NCI-H1048 (cell line): ENCODE data around the gene ATXN7L1.

Source experiments
- DNase-seq: peaks from one replicate; lab custom pipeline; 2025; lab: John Stamatoyannopoulos, UW

The ATXN7L1 gene

DNA sequence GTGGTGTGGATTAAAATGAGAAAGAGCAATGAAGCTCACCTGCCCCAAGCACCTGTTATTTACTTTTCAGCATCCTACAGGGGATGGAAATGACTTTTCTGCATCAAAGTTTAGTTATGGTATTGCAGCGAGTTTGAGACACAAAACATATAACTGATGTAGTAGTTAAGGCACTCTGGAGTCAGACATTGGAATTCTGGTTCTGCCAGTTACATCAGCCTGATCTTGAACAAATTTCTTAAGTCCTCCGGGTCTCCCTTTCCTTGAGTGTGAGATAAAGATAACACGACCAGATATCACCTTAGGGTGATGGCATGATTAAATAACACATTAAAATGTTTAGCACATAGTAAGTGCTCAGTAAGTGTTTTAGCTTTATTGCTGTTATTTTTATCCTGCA, 97.4 kb downstream of the ATXN7L1 start:
- no peak for DNase-seq

- DNase-seq = no peak
Measured at GRCh38 chr7:105776986-105777910, 99.2 kb downstream of the ATXN7L1 start.

- no peak for DNase-seq
Measured at GRCh38 chr7:105776068-105776790, 100.2 kb downstream of the ATXN7L1 start.

- DNase-seq = no peak
Measured at GRCh38 chr7:105775580-105775979, 100.8 kb downstream of the ATXN7L1 start.

GRCh38 chr7:105773030-105773460, 103.4 kb downstream of the ATXN7L1 start:
- no peak for DNase-seq

DNA sequence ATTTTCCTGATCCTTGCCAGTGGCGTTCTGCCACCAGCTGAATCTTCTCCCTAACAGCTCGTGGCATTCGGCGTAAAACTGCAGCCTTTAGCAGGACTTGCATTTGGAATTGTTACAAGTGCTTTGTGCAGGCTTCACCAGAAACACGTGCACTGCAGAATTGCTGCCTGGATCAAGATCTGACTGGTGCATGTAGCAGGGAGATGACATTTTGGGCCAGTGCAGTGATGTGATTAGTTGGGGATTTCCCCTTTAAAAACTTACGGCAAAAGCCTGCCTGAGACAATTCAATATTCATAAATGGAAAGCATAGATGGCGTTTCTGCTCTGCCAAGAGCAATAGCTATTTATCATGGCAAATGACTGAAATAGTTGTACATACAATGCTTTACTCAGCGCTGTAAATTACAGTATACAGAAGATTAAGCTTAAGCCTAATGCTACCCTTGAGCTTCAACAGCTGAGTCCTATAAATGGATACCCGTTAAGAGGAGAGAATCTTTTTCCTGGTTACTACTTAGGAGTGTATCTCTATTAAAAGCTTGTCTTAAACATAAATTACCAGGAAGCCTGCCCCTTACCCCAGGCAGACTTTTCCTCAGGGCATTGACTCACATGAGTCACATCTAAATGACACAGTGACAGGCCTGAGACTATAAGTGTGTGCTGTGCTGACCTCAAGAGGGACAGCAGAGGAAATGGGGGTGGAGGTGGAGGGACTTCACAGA, 106.3 kb downstream of the ATXN7L1 start:
- DNase-seq = no peak

DNA sequence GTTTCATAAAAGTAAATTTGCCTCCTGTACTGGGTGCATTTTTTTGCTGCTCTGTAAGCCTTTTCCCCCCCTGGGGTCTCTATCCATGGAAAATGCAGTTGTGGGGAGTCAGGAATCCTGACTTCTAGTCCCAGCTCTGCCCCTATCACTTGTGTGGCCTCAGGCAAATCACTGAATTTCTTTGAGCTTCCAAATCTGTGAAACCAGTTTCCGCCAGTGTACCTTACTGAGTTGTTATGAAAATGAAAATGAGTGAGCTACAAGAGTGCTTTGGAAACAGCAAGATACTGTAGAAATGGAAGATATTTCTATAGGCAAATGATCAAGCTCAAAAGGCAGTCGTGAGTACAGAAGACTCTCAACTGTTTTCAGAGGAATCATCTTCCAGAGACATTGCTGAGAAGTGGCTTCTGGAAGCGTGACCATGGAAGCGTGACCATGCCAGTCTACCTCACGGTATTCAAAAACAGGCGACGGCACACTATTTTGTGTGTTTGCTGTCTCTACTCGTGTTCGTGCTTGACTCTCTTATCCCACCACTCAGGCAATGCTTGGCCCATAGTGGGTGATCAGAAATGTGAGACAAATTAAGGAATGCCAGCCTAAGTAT, 107.4 kb downstream of the ATXN7L1 start:
- DNase-seq = no peak

DNA sequence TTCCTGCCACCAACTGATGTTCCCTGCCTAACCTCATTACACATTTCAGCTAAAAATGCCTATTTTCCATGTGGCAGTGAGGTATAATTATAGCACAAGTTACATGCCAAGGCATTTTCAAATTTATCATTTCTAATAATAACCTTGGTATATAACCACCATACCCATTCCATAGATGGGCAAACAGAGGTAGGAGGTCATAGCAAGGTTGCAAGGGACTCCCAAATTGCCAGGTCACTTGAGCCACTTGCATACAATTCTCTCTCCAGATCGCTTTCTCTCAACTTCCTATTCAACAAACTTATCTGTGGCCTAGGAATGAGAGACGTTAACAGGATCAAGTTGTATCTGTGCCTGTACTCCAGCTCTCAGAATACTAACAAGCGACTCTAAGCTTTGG, 108.3 kb downstream of the ATXN7L1 start:
- no peak for DNase-seq

- DNase-seq = no peak
Measured at GRCh38 chr7:105766421-105767073, 109.9 kb downstream of the ATXN7L1 start.

DNA sequence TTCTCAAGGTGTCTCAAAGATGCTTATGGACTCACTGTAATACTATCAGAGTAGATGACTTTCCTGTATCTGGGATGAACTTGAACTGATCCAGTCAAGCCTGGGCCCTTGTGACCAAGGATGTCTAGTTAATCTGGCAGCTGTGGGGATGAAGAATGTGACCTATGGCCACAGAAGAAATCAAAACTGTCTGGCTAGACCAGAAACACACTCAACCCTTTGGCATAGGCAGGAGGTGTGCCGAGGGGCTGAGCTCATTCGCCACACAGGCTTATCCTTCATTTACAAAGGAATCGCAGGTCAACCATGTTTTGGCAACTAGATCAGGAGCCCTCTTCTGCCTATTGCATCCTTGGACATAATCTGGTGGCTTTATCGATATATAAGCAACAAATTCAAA, 110.6 kb downstream of the ATXN7L1 start:
- DNase-seq = no peak

DNA sequence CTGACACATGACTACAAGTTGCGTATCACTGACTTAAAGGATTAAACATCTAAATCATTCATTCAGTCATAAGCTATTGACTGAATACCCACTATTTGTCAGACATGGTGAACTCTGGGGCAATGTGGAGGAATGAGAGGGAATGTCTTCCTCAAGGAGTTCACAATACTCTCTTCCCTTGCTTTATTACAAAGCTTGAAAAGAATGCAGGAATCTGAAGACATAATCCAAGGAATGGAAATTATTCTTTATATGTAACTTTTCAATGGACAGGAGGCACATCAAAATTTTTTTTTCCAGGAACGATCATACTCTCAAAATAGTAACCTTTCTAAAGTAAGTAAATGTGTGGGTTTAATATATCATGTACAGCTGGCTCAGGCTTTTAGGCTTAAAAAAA, 111.9 kb downstream of the ATXN7L1 start:
- DNase-seq = no peak

GRCh38 chr7:105760551-105761447, 115.6 kb downstream of the ATXN7L1 start:
- no peak for DNase-seq

DNA sequence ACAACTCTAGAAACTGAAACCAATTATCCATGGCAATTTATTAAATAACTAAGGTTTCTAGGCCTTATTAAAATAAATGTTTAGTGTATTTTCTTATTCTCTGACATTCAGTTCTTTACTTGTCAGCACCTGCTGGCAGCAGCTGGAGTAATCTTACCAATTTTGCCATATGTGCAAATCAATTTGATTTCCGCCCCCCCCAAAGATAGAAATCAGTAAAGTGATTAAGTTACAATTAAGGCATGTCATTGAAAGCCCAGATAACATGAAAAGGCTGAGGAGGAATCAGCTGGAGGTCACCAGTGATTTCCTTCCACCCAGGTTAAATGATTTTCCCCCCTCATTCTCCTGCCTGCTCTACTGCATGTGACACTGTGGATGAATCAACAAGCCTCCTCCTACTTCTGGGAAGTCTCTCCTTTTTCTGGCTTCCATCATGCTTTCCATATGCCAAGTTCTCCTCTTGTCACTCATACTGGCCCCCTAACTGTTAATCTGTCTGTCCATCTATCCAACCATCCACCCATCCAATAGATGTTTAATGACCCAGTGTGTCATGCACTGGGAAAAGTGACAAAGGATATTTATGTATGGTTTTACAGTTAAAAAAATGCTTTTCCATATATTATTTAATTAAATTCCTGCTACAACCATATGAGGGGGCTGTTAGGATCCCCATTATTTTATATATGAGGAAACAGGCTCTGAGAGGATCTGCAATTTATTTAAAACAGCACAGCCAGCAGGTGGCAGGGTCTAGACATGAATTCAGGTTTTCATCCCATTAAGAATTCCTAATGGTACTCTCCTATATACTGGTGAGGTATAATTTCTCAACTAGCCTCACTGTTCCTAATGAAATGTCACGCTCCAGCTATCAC, 116.5 kb downstream of the ATXN7L1 start:
- DNase-seq = no peak

- DNase-seq = no peak
Measured at GRCh38 chr7:105756367-105756766, 120.0 kb downstream of the ATXN7L1 start.

DNA sequence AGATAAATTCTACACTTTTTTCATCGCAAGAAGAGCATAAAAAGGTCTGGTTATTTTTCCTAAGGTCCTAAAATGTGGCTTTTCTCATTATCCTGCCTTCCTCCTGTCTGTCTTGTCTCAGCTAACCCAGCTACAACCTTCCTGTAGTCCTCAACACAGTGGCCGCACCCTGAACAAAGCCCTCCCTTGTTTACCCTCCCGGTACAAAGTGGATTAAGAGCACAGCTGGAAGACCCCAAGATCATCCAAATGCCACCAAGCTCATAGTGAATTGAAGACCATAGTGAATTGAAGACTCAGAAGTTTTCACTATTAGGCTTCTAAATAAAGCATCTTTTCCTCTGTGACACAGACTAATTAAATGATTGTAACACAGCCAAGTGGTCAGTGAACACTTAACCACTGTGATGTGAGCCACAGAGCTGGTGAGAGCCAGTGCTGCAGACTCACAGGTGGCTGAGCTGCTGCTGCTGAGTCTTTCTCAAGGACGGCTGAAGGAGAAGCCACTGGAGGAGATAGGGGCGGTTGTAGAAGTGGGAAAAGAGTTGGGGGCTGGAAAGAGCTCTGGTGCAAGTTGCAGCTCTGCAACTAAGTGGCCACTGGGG, 123.6 kb downstream of the ATXN7L1 start:
- no peak for DNase-seq

DNA sequence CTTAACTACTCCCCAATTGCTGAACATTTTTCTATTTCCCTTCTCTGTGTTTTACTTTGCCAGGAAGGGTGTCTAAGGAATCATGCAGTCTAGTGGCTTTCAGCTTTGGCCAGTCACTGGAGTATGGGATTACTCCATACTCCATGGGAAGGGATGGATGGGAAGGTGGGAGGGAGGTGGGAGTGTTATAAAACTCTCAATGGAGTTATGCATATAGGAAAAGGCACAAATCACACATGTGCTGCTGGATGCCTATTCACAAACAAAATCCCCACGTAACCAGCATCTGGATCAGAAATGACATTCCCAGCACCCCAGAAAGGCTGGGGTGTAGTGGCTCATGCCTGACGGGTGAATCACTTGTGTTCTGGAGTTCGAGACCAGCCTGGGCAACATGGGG, 125.3 kb downstream of the ATXN7L1 start:
- no peak for DNase-seq

DNA sequence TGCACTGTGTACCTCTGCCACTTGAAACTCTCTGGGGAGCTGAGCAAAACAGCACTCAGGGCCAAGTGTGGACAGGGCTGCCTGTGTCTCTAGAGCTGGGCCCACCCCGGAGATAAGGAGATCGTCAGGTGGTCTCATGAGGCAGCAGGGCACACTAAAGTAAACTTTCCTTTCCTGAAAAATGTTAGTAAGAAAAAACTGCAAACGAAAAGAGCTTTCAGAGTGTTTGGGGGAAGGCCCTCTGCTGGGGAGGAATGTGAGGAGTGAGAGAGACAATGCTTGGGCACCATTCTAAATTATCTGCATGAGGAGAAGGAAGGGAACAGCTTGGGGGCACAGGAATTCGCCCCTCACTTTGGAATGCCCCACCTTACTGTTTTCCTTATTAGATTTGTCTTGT, 127.7 kb downstream of the ATXN7L1 start:
- DNase-seq = no peak

- DNase-seq = no peak
Measured at GRCh38 chr7:105745681-105746330, 130.6 kb downstream of the ATXN7L1 start.

GRCh38 chr7:105744258-105744657, 132.1 kb downstream of the ATXN7L1 start:
- DNase-seq = no peak
